ENCODE data around the gene RGP1. TPM values are rescaled to one million over a fixed set of nuclear protein-coding genes. Genes with fewer than 3 reads are reported as not detected.

The RGP1 gene
- total and polyA plus RNA-seq, 9 of the 15 experiments (the other 6 are each of a cell fraction or from before 2014, with no cell fraction given): 0.42 to 13.8 (median 6.7) TPM

DNA sequence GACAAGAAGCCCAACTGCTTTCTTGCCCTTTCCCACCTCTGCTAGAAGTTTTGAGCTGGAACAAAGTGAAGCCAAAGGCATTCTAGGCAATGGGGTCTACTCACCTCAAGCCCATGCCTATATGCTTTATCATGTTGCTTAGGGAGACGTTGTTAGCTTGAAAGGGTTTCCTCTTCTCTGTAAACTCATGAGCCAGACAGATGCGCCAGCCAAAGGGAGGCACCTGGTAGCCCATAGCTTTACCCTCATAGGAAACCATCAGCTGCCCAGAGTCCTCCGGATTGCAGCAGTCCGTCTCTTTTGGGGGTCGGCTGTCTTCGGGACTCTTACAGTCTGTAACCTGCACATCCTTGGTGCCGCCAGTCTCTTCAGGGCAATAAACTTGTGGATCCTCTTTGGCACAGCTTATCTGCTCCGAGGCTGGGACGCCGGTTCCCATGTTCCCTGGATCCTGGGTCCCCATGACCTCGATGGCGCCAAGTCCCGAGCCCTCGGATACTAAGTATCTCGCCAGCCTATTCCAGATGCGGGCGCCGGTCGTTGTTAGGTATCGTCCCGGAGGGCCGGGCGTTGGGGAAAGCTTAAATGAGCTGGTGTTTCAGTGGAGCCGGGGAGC is 737 bp upstream of the RGP1 start:
- H2AFZ ChIP-seq (ENCODE audit: low read depth, low read length): peak overlapping the region; percentile 79; the same call in 1 of the 2 replicates
- intact Hi-C loops (cut with micrococcal nuclease) (loop anchor here (2.0 kb wide), 1 partner anchor 16 kb away; the partner anchor contains the start of genes CREB3 and TLN1), in situ Hi-C loops (cut with MboI) (no loop called here)
- peaks cover 63% of the 10 kb centered on the region for H3K79me2 ChIP-seq (ENCODE audit: control insufficient read depth, insufficient read depth, low read length)
- ChIA-PET CTCF (ENCODE audit: low intra/inter-chr PET ratio) (no interaction called here), POLR2A (interaction anchor here (0.7 to 3.9 kb wide), 9 partner anchors 8 to 87 kb away, joined by 3 to 17 read pairs (median 3); partner anchors contain the start of genes CREB3 and TLN1)
- H3K36me3 ChIP-seq (ENCODE audit: control insufficient read depth, insufficient read depth, low read length): peaks cover 55% of the 10 kb centered on the region
- H3K27ac ChIP-seq (ENCODE audit: extremely low read depth, low read depth, low read length): peak overlapping the region; percentile 91
- no peak for ATAC-seq
- WGBS (ENCODE audit: insufficient coverage, low coverage, missing lambda C conversion rate): 0% methylated on average over 18 of the region's 24 CpGs
- H3K9me3 ChIP-seq (replicated peaks; ENCODE audit: control insufficient read depth, insufficient read depth, low read depth, low read length): no peaks in the 10 kb centered on the region
- H3K4me2 ChIP-seq (ENCODE audit: insufficient read depth, low read length): peak overlapping the region; percentile 93
- H4K20me1 ChIP-seq (replicated peaks; ENCODE audit: control insufficient read depth, insufficient read depth, low read length): peaks cover 19% of the 10 kb centered on the region
- peak overlapping the region; percentile 95 for H3K4me3 ChIP-seq
- TF ChIP-seq CHD1 (IDR thresholded peaks at IDR 0.05; ENCODE audit: low read length) (peak; percentile 34), ETV1 (tag; conservative IDR thresholded peaks at IDR 0.05; ENCODE audit: low read depth) (no peak), ZFP36 (IDR thresholded peaks at IDR 0.05; ENCODE audit: low read depth, low read length, partially characterized antibody) (no peak), CXXC5 (CRISPR knock-in tag; IDR thresholded peaks at IDR 0.05) (no peak), ZFX (CRISPR knock-in tag; IDR thresholded peaks at IDR 0.05) (no peak), SMARCE1 (IDR thresholded peaks at IDR 0.05) (no peak), PCBP2 (IDR thresholded peaks at IDR 0.05; ENCODE audit: low read depth, low read length, poor library complexity, severe bottlenecking) (no peak), ZBTB17 (CRISPR knock-in tag; IDR thresholded peaks at IDR 0.05) (no peak), ZNF79 (CRISPR knock-in tag; IDR thresholded peaks at IDR 0.05; ENCODE audit: low read depth) (no peak), PRPF4 (IDR thresholded peaks at IDR 0.05; ENCODE audit: insufficient read depth, low read depth, low read length, poor library complexity, severe bottlenecking) (no peak)
- TF ChIP-seq, protein P1, sequence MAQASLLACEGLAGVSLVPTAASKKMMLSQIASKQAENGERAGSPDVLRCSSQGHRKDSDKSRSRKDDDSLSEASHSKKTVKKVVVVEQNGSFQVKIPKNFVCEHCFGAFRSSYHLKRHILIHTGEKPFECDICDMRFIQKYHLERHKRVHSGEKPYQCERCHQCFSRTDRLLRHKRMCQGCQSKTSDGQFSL (CRISPR knock-in tag; IDR thresholded peaks at IDR 0.05): 0 out of 2 replicates have a peak, but pooled peaks have one; percentile 24
- TF ChIP-seq, protein P1 (tag; IDR thresholded peaks at IDR 0.05): no peak
- TF ChIP-seq, protein P2, sequence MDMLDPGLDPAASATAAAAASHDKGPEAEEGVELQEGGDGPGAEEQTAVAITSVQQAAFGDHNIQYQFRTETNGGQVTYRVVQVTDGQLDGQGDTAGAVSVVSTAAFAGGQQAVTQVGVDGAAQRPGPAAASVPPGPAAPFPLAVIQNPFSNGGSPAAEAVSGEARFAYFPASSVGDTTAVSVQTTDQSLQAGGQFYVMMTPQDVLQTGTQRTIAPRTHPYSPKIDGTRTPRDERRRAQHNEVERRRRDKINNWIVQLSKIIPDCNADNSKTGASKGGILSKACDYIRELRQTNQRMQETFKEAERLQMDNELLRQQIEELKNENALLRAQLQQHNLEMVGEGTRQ (CRISPR knock-in tag; IDR thresholded peaks at IDR 0.05): no peak
- TF ChIP-seq, protein P3, sequence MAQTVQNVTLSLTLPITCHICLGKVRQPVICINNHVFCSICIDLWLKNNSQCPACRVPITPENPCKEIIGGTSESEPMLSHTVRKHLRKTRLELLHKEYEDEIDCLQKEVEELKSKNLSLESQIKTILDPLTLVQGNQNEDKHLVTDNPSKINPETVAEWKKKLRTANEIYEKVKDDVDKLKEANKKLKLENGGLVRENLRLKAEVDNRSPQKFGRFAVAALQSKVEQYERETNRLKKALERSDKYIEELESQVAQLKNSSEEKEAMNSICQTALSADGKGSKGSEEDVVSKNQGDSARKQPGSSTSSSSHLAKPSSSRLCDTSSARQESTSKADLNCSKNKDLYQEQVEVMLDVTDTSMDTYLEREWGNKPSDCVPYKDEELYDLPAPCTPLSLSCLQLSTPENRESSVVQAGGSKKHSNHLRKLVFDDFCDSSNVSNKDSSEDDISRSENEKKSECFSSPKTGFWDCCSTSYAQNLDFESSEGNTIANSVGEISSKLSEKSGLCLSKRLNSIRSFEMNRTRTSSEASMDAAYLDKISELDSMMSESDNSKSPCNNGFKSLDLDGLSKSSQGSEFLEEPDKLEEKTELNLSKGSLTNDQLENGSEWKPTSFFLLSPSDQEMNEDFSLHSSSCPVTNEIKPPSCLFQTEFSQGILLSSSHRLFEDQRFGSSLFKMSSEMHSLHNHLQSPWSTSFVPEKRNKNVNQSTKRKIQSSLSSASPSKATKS (CRISPR knock-in tag; IDR thresholded peaks at IDR 0.05): no peak
- H3K9me1 ChIP-seq (ENCODE audit: control insufficient read depth, insufficient read depth, low read length): peaks cover 6% of the 10 kb centered on the region
- no TSS peak for BruUV-seq (replicated peaks)
- H3K27me3 ChIP-seq (ENCODE audit: control insufficient read depth in 2 of 2, insufficient read depth in 2 of 2, low read length in 2 of 2): no peaks in the 10 kb centered on the region
- peak overlapping the region; percentile 86 to 91 for H3K9ac ChIP-seq (ENCODE audit: insufficient read depth in 1 of 2, low read depth in 2 of 2, low read length in 2 of 2)
- DNase-seq (ENCODE audit: extremely low read depth in 1 of 4, low spot score in 3 of 4): no peak
- FAIRE-seq: no peak
- H3K4me1 ChIP-seq (replicated peaks in 1 of 2; ENCODE audit: control insufficient read depth in 2 of 2, insufficient read depth in 2 of 2, low read length in 2 of 2): peaks cover 8 to 18% of the 10 kb centered on the region in 2 experiments; a peak in 4 of 5 replicates
